ENCODE data around the gene SANBR. TPM values are rescaled to one million over a fixed set of nuclear protein-coding genes. Genes with fewer than 3 reads are reported as not detected.

The SANBR gene
- total RNA-seq, 1 donor from 2014 or later: 15.2 TPM

DNA sequence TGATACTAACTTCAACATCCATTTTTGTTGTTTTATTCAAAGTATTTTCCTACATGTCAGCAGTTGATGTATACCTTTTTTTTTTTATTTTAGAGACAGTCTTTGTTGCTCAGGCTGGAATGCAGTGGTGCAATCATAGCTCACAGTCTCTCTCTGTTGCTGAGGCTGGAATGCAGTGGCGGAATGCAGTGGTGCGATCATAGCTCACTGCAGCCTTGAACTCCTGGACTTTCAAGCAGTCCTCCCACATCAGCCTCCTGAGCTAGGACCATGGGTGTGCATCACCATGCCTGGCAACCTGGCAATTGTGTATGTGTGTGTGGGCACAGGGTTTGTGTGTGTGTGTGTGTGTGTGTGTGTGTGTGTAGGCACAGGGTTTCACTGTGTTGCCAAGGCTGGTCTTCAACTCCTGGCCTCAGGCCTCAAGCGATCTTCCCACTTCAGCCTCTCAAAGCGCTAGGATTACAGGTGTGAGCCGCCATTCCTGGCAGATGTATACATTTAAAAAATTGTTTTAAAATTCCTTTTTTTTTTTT lies 24.8 kb downstream of the SANBR start:
- DNase-seq: no peak

DNA sequence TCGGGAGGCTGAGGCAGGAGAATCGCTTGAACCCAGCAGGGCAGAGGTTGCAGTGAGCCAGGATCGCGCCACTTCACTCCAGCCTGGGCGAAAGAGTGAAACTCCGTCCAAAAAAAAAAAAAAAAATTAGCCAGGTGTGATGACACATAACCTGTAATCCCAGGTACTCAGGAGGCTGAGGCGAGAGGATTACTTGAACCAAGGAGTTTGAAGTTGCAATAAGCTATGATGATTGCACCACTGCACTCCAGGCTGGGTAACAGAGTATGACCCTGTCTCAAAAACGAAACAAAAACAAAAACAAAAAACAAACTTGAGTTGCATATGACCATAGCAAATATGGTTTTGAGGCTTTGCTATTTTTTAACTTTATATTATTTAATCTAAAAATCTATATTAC lies 25.8 kb downstream of the SANBR start:
- DNase-seq: no peak

DNA sequence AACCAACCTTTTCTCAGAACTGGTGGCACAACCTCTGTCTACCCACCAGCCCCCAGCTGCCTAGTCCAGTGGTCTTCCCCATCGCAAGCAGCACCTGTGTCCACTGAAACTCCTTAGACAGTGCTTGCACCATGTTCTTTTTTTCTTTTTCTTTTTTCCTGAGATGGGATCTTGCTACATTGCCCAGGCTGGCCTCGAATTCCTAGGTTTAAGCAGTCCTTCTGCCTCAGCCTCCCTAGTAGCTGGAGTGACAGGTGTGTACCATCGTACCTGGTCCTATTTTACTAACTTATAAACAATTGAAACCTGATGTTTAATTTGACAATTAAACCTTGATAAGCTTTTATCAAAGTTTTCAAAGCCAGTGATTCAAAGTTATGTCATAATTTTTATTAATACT lies 30.8 kb downstream of the SANBR start:
- DNase-seq: no peak

DNA sequence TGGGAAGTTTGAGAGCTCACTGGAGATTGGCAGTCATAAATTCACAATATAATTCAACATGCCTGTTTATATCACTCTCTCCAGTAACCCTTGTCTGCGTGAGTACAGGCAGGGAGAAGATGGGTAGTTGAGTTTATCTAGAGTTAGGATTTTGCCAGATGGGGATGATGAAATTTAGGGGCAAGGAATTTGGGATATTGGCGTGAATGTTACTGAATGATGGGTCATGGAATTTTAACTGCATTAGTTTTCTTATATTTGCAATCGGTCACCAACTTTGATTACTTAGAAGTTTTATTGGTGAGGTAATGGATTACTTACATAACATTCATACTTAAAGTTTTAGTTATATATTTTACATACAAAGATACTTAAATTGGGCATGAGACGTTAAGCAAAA lies 35.1 kb downstream of the SANBR start:
- DNase-seq: no peak

DNA sequence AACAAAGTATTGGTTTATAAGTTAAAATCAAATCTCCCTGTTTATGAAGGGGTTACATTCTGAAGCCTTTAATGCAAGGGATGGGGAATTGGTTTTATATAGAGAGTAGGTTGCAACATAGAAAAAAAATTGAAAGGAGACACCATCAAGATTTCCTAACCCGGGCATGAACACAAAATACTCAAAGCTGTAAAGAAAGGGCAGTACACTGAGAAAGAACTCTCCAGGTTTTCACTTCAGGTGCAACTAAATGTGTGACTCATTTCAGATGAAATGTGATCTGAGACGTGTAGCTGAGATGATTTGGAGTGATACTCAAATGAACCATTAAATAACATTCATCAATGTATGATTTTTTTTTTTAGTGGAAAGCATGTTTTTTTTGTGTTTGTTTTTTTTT lies 43.6 kb downstream of the SANBR start:
- DNase-seq: no peak

DNA sequence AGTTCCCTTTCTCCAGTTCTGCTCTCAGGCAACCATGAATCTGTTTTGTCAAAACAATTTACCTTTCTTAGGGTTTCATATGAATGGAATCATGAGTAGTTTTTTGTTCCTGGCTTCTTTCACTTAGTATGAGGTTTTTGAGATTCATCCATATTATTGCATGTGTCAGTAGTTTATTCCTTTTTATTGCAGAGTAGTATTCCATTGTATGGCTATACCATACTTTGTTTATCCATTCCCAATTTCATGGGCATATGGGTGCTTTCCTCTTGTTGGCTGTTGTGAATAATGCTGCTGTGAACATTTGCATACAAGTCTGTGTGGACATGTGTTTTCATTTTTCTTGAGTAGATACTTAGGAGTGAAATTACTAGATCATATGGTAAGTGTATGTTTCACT lies 46.0 kb downstream of the SANBR start:
- DNase-seq: no peak

DNA sequence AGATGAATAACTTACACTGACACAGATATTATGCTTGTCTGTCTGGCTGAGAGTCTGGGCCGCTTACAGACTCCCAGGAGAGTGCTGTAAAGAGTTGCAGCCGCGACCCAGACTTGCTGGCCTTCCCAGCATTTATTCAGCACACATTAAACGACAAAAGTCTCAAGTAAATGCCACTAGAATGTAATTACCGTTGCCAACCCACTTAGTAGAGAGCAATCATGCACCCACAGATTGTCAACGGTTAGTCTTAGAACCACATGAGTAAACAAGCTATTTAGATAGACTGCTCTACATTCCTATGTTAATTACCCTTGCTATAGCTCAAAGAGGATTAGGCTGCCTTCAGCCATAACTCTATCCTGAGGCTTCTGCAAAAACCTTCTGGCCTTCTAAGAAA lies 48.5 kb downstream of the SANBR start:
- no peak for DNase-seq

Other genes starting within 250 kb of the SANBR start
- gene REL, start 184.3 kb upstream of the SANBR start, total RNA-seq: 17.1 TPM
- gene PEX13, start 48.2 kb upstream of the SANBR start, total RNA-seq: 38.9 TPM
- gene PUS10, start 47.6 kb upstream of the SANBR start, total RNA-seq: 8.2 TPM
- 19.8 TPM for gene C2orf74, start 96.3 kb downstream of the SANBR start, total RNA-seq

Measured in tongue (tissue), 2 donors.